HG02852 (cell line): Measurements from ENCODE around the gene ARID5B.
"Not testable (repeated sequence)": the region's sequence is repeated elsewhere in the genome, so short reads cannot be mapped to it uniquely, and the experiment has no call there.

Source experiments
- ATAC-seq: cut with Tn5 transposase; IDR thresholded peaks from one replicate; pipeline ENCODE4 v1.9.1; 2021; ENCODE audit warnings: mild to moderate bottlenecking, moderate library complexity; ENCODE audit not compliant: unreplicated experiment

ARID5B gene

GRCh38 chr10:61900829-61901792, at the start of gene ARID5B:
Gene ARID5B (plus strand): TSS chr10:61901699. CDS start chr10:61901710, 11 bp downstream.
- no peak for ATAC-seq

- no peak for ATAC-seq
Measured at GRCh38 chr10:61852261-61852660, 49.2 kb upstream of the ARID5B start.

GRCh38 chr10:61855771-61856170, 45.7 kb upstream of the ARID5B start:
- ATAC-seq = no peak

- no peak for ATAC-seq
Measured at GRCh38 chr10:61857746-61858145, 43.8 kb upstream of the ARID5B start.

- no peak for ATAC-seq
Measured at GRCh38 chr10:61859786-61860185, 41.7 kb upstream of the ARID5B start.

GRCh38 chr10:61860964-61861758, 40.3 kb upstream of the ARID5B start:
- ATAC-seq = no peak

- ATAC-seq = no peak
Measured at GRCh38 chr10:61863981-61864380, 37.5 kb upstream of the ARID5B start.

GRCh38 chr10:61866700-61867368, 34.7 kb upstream of the ARID5B start:
- ATAC-seq = no peak

- ATAC-seq = not testable (repeated sequence)
Measured at GRCh38 chr10:61867374-61867773, 34.1 kb upstream of the ARID5B start.

- not testable (repeated sequence) for ATAC-seq
Measured at GRCh38 chr10:61867817-61868216, 33.7 kb upstream of the ARID5B start.

GRCh38 chr10:61869041-61869675, 32.3 kb upstream of the ARID5B start:
- ATAC-seq = no peak

- no peak for ATAC-seq
Measured at GRCh38 chr10:61869774-61870525, 31.5 kb upstream of the ARID5B start.

GRCh38 chr10:61870526-61870895, 31.0 kb upstream of the ARID5B start:
- ATAC-seq = no peak

GRCh38 chr10:61871487-61871886, 30.0 kb upstream of the ARID5B start:
- ATAC-seq = no peak

GRCh38 chr10:61877887-61878739, 23.4 kb upstream of the ARID5B start:
- ATAC-seq = no peak

GRCh38 chr10:61878740-61879068, 22.8 kb upstream of the ARID5B start:
- ATAC-seq = no peak

- ATAC-seq = peak; percentile 62
Measured at GRCh38 chr10:61882621-61883370, 18.7 kb upstream of the ARID5B start.

- no peak for ATAC-seq
Measured at GRCh38 chr10:61883371-61884025, 18.0 kb upstream of the ARID5B start.
